Measurements from ENCODE around the gene MAP3K14.

Gene MAP3K14

GRCh38 chr17:45260204-45260783 lies 56.5 kb downstream of the MAP3K14 start:
- TF ChIP-seq SIN3A (IDR thresholded peaks at IDR 0.05; ENCODE audit: borderline replicate concordance, insufficient read depth, low read length) = no peak

DNA sequence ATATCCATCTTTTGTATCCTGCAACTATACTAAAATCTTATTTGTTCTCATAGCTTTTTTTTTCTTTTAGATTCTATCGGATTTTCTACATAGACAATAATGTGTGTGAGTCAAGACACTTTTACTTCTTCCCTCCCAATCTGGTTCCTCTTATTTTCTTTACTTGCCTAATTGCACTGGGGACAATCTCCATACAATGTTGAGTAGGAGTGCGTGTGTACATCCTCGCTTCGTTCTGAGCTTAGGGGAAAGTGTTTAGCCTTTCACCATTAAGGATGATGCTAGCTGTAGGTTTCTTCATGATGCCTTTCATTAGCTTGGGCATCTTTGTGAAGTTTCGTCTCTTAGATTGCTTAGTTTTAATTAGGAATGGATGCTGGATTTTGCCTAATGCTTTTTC lies 57.8 kb downstream of the MAP3K14 start:
- TF ChIP-seq FOXP2 (optimal IDR thresholded peaks at IDR 0.05; ENCODE audit: borderline replicate concordance, extremely low read depth, extremely low read length, insufficient read depth) = no peak
- TF ChIP-seq TAF1 (IDR thresholded peaks at IDR 0.05; ENCODE audit: borderline replicate concordance, insufficient read depth, low read length) = no peak
- no peak for TF ChIP-seq POLR2AphosphoS5 (IDR thresholded peaks at IDR 0.05; ENCODE audit: low read depth, low read length)
- no peak for TF ChIP-seq SIN3A (IDR thresholded peaks at IDR 0.05; ENCODE audit: borderline replicate concordance, insufficient read depth, low read length)
- TF ChIP-seq, protein P1, sequence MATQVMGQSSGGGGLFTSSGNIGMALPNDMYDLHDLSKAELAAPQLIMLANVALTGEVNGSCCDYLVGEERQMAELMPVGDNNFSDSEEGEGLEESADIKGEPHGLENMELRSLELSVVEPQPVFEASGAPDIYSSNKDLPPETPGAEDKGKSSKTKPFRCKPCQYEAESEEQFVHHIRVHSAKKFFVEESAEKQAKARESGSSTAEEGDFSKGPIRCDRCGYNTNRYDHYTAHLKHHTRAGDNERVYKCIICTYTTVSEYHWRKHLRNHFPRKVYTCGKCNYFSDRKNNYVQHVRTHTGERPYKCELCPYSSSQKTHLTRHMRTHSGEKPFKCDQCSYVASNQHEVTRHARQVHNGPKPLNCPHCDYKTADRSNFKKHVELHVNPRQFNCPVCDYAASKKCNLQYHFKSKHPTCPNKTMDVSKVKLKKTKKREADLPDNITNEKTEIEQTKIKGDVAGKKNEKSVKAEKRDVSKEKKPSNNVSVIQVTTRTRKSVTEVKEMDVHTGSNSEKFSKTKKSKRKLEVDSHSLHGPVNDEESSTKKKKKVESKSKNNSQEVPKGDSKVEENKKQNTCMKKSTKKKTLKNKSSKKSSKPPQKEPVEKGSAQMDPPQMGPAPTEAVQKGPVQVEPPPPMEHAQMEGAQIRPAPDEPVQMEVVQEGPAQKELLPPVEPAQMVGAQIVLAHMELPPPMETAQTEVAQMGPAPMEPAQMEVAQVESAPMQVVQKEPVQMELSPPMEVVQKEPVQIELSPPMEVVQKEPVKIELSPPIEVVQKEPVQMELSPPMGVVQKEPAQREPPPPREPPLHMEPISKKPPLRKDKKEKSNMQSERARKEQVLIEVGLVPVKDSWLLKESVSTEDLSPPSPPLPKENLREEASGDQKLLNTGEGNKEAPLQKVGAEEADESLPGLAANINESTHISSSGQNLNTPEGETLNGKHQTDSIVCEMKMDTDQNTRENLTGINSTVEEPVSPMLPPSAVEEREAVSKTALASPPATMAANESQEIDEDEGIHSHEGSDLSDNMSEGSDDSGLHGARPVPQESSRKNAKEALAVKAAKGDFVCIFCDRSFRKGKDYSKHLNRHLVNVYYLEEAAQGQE (IDR thresholded peaks at IDR 0.05; ENCODE audit: insufficient read depth in 1 of 2, low read depth in 2 of 2, low read length in 2 of 2) = no peak

- TF ChIP-seq FOXP2 (optimal IDR thresholded peaks at IDR 0.05; ENCODE audit: borderline replicate concordance, extremely low read depth, extremely low read length, insufficient read depth) (no peak), TAF1 (IDR thresholded peaks at IDR 0.05; ENCODE audit: borderline replicate concordance, insufficient read depth, low read length) (no peak), SIN3A (IDR thresholded peaks at IDR 0.05; ENCODE audit: borderline replicate concordance, insufficient read depth, low read length) (no peak), POLR2AphosphoS5 (IDR thresholded peaks at IDR 0.05; ENCODE audit: low read depth, low read length) (no peak)
- TF ChIP-seq, protein P1 (IDR thresholded peaks at IDR 0.05; ENCODE audit: insufficient read depth in 1 of 2, low read depth in 2 of 2, low read length in 2 of 2) = no peak
Observed at GRCh38 chr17:45257115-45257514, 59.7 kb downstream of the MAP3K14 start.

- TF ChIP-seq, protein P1 (IDR thresholded peaks at IDR 0.05; ENCODE audit: insufficient read depth in 1 of 2, low read depth in 2 of 2, low read length in 2 of 2) = no peak
- TF ChIP-seq SIN3A (IDR thresholded peaks at IDR 0.05; ENCODE audit: borderline replicate concordance, insufficient read depth, low read length) = no peak
- TF ChIP-seq TAF1 (IDR thresholded peaks at IDR 0.05; ENCODE audit: borderline replicate concordance, insufficient read depth, low read length) = no peak
- TF ChIP-seq FOXP2 (optimal IDR thresholded peaks at IDR 0.05; ENCODE audit: borderline replicate concordance, extremely low read depth, extremely low read length, insufficient read depth) = no peak
- TF ChIP-seq POLR2AphosphoS5 (IDR thresholded peaks at IDR 0.05; ENCODE audit: low read depth, low read length) = no peak
Observed at GRCh38 chr17:45256114-45256966, 60.5 kb downstream of the MAP3K14 start.

DNA sequence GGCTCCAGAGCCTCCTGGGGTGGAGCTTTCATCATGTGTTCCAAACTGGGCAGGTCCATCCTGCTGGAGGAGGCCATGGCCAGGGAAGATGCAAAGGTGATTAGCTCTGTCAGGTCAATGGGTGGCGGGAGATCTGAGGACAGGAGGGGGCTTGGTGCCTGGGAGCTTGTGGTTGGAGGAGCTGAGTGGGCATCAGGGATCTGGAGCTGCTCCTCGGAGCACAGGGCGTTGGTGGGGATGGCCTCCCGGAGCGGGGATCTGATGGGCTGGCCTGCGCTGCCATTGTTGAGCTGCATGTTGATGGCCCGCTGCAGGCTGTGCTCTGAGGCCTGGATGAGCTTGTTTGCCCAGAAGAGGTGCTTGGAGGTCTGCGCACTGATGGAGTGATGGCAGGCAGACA lies 61.5 kb downstream of the MAP3K14 start:
- TF ChIP-seq TAF1 (IDR thresholded peaks at IDR 0.05; ENCODE audit: borderline replicate concordance, insufficient read depth, low read length) (no peak), POLR2AphosphoS5 (IDR thresholded peaks at IDR 0.05; ENCODE audit: low read depth, low read length) (no peak), SIN3A (IDR thresholded peaks at IDR 0.05; ENCODE audit: borderline replicate concordance, insufficient read depth, low read length) (no peak), FOXP2 (optimal IDR thresholded peaks at IDR 0.05; ENCODE audit: borderline replicate concordance, extremely low read depth, extremely low read length, insufficient read depth) (no peak)
- TF ChIP-seq, protein P1 (IDR thresholded peaks at IDR 0.05; ENCODE audit: insufficient read depth in 1 of 2, low read depth in 2 of 2, low read length in 2 of 2) = no peak

Measured in PFSK-1 (cell line).